22Rv1 (cell line): ENCODE measurements around the gene OR2T34.
A peak's percentile ranks its signal among the peaks of the same experiment; 100 is the strongest.
"Not testable (repeated sequence)": the region's sequence is repeated elsewhere in the genome, so short reads cannot be mapped to it uniquely, and the experiment has no call there.

Experiments
- H3K27ac ChIP-seq: fragments of 450-650 bp; 2 replicates; pipeline ENCODE4 v1.5.1; 2017
- CTCF ChIP-seq: fragments of 450-650 bp; IDR thresholded peaks from 2 replicates; pipeline ENCODE4 v1.5.1; 2017; ENCODE audit warnings: mild to moderate bottlenecking
- ZFX ChIP-seq: fragments of 450-650 bp; IDR thresholded peaks from 2 replicates; pipeline ENCODE4 v1.6.1; 2017; ENCODE audit warnings: antibody characterized with exemption, borderline replicate concordance

Gene OR2T34

GRCh38 chr1:248574657-248575056 lies at the start of gene OR2T34:
Gene OR2T34, minus strand, starts transcription at chr1:248574757. Its CDS starts 0 bp downstream, at chr1:248574757.
- H3K27ac ChIP-seq = not testable (repeated sequence)

- H3K27ac ChIP-seq = no peak overlapping the region
- no peak for TF ChIP-seq ZFX
- TF ChIP-seq CTCF = peak; percentile 90
Measured at GRCh38 chr1:248622570-248623001, 48.0 kb upstream of the OR2T34 start.

- no peak overlapping the region for H3K27ac ChIP-seq
- TF ChIP-seq CTCF (no peak), ZFX (no peak)
Measured at GRCh38 chr1:248621770-248622169, 47.2 kb upstream of the OR2T34 start.

GRCh38 chr1:248618878-248619277 lies 44.3 kb upstream of the OR2T34 start:
- TF ChIP-seq CTCF = peak; percentile 95
- no peak for TF ChIP-seq ZFX
- H3K27ac ChIP-seq = no peak overlapping the region

- H3K27ac ChIP-seq = no peak overlapping the region
- TF ChIP-seq CTCF = no peak
- no peak for TF ChIP-seq ZFX
Measured at GRCh38 chr1:248618119-248618518, 43.6 kb upstream of the OR2T34 start.

GRCh38 chr1:248613742-248614141 lies 39.2 kb upstream of the OR2T34 start:
- no peak for TF ChIP-seq CTCF
- no peak for TF ChIP-seq ZFX
- no peak overlapping the region for H3K27ac ChIP-seq

- H3K27ac ChIP-seq = no peak overlapping the region
- no peak for TF ChIP-seq ZFX
- TF ChIP-seq CTCF = no peak
Measured at GRCh38 chr1:248611883-248612414, 37.4 kb upstream of the OR2T34 start.

GRCh38 chr1:248610301-248610700 lies 35.7 kb upstream of the OR2T34 start:
- H3K27ac ChIP-seq = no peak overlapping the region
- TF ChIP-seq CTCF = no peak
- no peak for TF ChIP-seq ZFX
